K562 (cell line): Measurements from ENCODE around the gene DOK4.

Source experiments
- BCLAF1 ChIP-seq, 2 experiments: fragments of 450-650 bp in 1 of 2; IDR thresholded peaks; 2 replicates each; pipeline ENCODE4 v1.6.1; 2011 to 2017; ENCODE audit warnings: low read depth in 2 of 2, antibody characterized with exemption in 1 of 2, borderline replicate concordance in 1 of 2, low read length in 1 of 2, mild to moderate bottlenecking in 1 of 2, mixed read lengths in 1 of 2; ENCODE audit not compliant: control insufficient read depth in 1 of 2
- RAD21 ChIP-seq, 2 experiments: fragments of 250-450 bp in 1 of 2; fragments of 450-650 bp in 1 of 2; sonication (Bioruptor Pico) in 1 of 2; formaldehyde crosslinking in 1 of 2; IDR thresholded peaks in 1 of 2; conservative IDR thresholded peaks in 1 of 2; 2 replicates each; pipeline versions ENCODE4 v1.4.0 to v1.8.0; 2020 to 2022; ENCODE audit warnings: mild to moderate bottlenecking in 2 of 2, moderate library complexity in 1 of 2
- TAF1 ChIP-seq: IDR thresholded peaks from 2 replicates; pipeline ENCODE4 v1.6.1; 2011; ENCODE audit warnings: mild to moderate bottlenecking, low read length, moderate library complexity; ENCODE audit not compliant: insufficient read depth, control insufficient read depth, severe bottlenecking; ENCODE audit errors: extremely low read depth

GRCh38 chr16:57530522-57531252, 44.4 kb upstream of the DOK4 start:
- TF ChIP-seq RAD21 (CRISPR knock-in tag; conservative IDR thresholded peaks at IDR 0.05 in 1 of 2, IDR thresholded peaks at IDR 0.05 in 1 of 2) (no peak), BCLAF1 (IDR thresholded peaks at IDR 0.05; ENCODE audit: borderline replicate concordance in 1 of 2, control insufficient read depth in 1 of 2, low read depth in 2 of 2, low read length in 1 of 2) (no peak), TAF1 (no peak)
